K562 (cell line): ENCODE measurements around the gene ZNF503. TPM values are rescaled to one million over a fixed set of nuclear protein-coding genes. Genes with fewer than 3 reads are reported as not detected.

ENCODE experiments used
- ATAC-seq: fragments of 200-7000 bp; cut with Tn5 transposase; 3 replicates; pipeline ENCODE4 v1.9.1; 2020; ENCODE audit warnings: moderate library complexity
- BruUV-seq: library from RNA; stranded (reverse); fragments of 400-500 nt; replicated peaks from 2 replicates; lab custom pipeline; 2021; lab: Mats Ljungman, UMichigan
- CTCF ChIA-PET: fragments of 300-600 bp; formaldehyde crosslinking; extraction: SDS; loops from one replicate; lab custom pipeline; 2021; ENCODE audit warnings: low intra/inter-chr PET ratio; lab: Yijun Ruan, JAX
- POLR2A ChIA-PET: fragments of 300-600, 350-650 bp; sonication (Branson Sonifier 250); formaldehyde crosslinking; extraction: SDS; loops from one replicate; lab custom pipeline; 2021; ENCODE audit warnings: antibody characterized with exemption, inconsistent platforms; lab: Yijun Ruan, JAX
- DNase-seq, 4 experiments: peaks; one replicate each; pipeline versions ENCODE4 v3.0.0 to v3.0.0-alpha.2; 2011 to 2018; ENCODE audit warnings: low spot score in 3 of 4, mixed read lengths in 3 of 4; ENCODE audit errors: extremely low read depth in 1 of 4
- FAIRE-seq: peaks from 2 replicates; lab custom pipeline; 2011; peaks lifted over from hg19 to GRCh38; lab: Jason Lieb, UNC
- H2AFZ ChIP-seq: 2 replicates; pipeline ENCODE4 v1.6.0; 2011; ENCODE audit warnings: low read depth, low read length, control low read depth, inconsistent platforms
- H3K27ac ChIP-seq: fragments of 200-600 bp; 3 replicates; pipeline ENCODE4 v1.8.0; 2011; ENCODE audit warnings: low read depth, mild to moderate bottlenecking, control low read depth, inconsistent platforms, low read length, moderate library complexity, mixed read lengths; ENCODE audit errors: extremely low read depth
- H3K27me3 ChIP-seq, 2 experiments: fragments of 300-600 bp in 1 of 2; 2 replicates in 1 of 2; 3 replicates in 1 of 2; pipeline versions ENCODE4 v1.6.0 to v1.8.0; 2011; ENCODE audit warnings: inconsistent platforms in 2 of 2, low read length in 2 of 2, mild to moderate bottlenecking in 1 of 2, mixed read lengths in 1 of 2, moderate library complexity in 1 of 2; ENCODE audit not compliant: control insufficient read depth in 2 of 2, insufficient read depth in 2 of 2
- H3K36me3 ChIP-seq: fragments of 300-600 bp; 3 replicates; pipeline ENCODE4 v1.8.0; 2011; ENCODE audit warnings: mild to moderate bottlenecking, low read length, inconsistent platforms; ENCODE audit not compliant: control insufficient read depth, insufficient read depth
- H3K4me1 ChIP-seq, 2 experiments: fragments of 200-600 bp in 1 of 2; replicated peaks in 1 of 2; 2 replicates in 1 of 2; 3 replicates in 1 of 2; pipeline versions ENCODE4 v1.5.1 to v1.8.0; 2011; ENCODE audit warnings: inconsistent platforms in 2 of 2, low read length in 2 of 2, mild to moderate bottlenecking in 1 of 2, mixed read lengths in 1 of 2, moderate library complexity in 1 of 2; ENCODE audit not compliant: control insufficient read depth in 2 of 2, insufficient read depth in 2 of 2
- H3K4me2 ChIP-seq: 2 replicates; pipeline ENCODE4 v1.6.1; 2011; ENCODE audit warnings: low read length, control low read depth, inconsistent platforms, mixed read lengths; ENCODE audit not compliant: insufficient read depth
- H3K4me3 ChIP-seq: fragments of 200-600 bp; sonication (generic), shearing (Covaris generic); 2 replicates; pipeline ENCODE4 v1.5.1; 2016; ENCODE audit warnings: control low read depth, inconsistent platforms
- H3K79me2 ChIP-seq: fragments of 200-600 bp; 3 replicates; pipeline ENCODE4 v1.8.0; 2011; ENCODE audit warnings: low read length, inconsistent platforms; ENCODE audit not compliant: control insufficient read depth, insufficient read depth
- H3K9ac ChIP-seq, 2 experiments: 2 replicates each; pipeline versions ENCODE4 v1.6.0 to v1.6.1; 2011; ENCODE audit warnings: low read depth in 2 of 2, low read length in 2 of 2, control low read depth in 1 of 2, inconsistent platforms in 1 of 2, mild to moderate bottlenecking in 1 of 2, mixed read lengths in 1 of 2; ENCODE audit not compliant: insufficient read depth in 1 of 2
- H3K9me1 ChIP-seq: one replicate; pipeline ENCODE4 v1.6.0; 2011; ENCODE audit warnings: inconsistent platforms, mild to moderate bottlenecking, low read length, moderate library complexity; ENCODE audit not compliant: control insufficient read depth, insufficient read depth
- H3K9me3 ChIP-seq: replicated peaks from 2 replicates; pipeline ENCODE4 v1.5.1; 2011; ENCODE audit warnings: low read depth, low read length, inconsistent platforms; ENCODE audit not compliant: control insufficient read depth, insufficient read depth
- H4K20me1 ChIP-seq: replicated peaks from 2 replicates; pipeline ENCODE4 v1.6.1; 2011; ENCODE audit warnings: low read length, inconsistent platforms, mixed read lengths; ENCODE audit not compliant: control insufficient read depth, insufficient read depth
- HMG20A ChIP-seq: fragments of 450-650 bp; formaldehyde crosslinking; conservative IDR thresholded peaks from 2 replicates; pipeline ENCODE4 v1.4.0; 2020; ENCODE audit warnings: mild to moderate bottlenecking, mixed read lengths
- KLF13 ChIP-seq: fragments of 450-650 bp; IDR thresholded peaks from 2 replicates; pipeline ENCODE4 v1.6.1; 2016; ENCODE audit warnings: missing genetic modification characterization, low read depth, mild to moderate bottlenecking, missing compliant biosample characterization, moderate library complexity, borderline replicate concordance
- NCOA6 ChIP-seq: fragments of 450-650 bp; IDR thresholded peaks from 2 replicates; pipeline ENCODE4 v1.6.1; 2017; ENCODE audit warnings: mild to moderate bottlenecking
- RUNX1 ChIP-seq: sonication (generic); IDR thresholded peaks from 2 replicates; pipeline ENCODE4 v1.6.1; 2016; ENCODE audit warnings: antibody characterized with exemption, low read depth
- SNRNP70 ChIP-seq: fragments of 200-400 bp; formaldehyde crosslinking; optimal IDR thresholded peaks from 2 replicates; pipeline ENCODE3; 2017; ENCODE audit warnings: low read depth, low read length
- THRAP3 ChIP-seq: fragments of 450-650 bp; IDR thresholded peaks from 2 replicates; pipeline ENCODE4 v1.6.1; 2016; ENCODE audit warnings: mild to moderate bottlenecking, inconsistent platforms, borderline replicate concordance
- XRCC3 ChIP-seq: fragments of 450-650 bp; IDR thresholded peaks from 2 replicates; pipeline ENCODE4 v1.6.1; 2017; ENCODE audit warnings: mild to moderate bottlenecking, moderate library complexity
- ZNF224 ChIP-seq: sonication (generic); formaldehyde crosslinking; IDR thresholded peaks from 2 replicates; pipeline ENCODE4 v1.8.0; 2022; ENCODE audit warnings: mild to moderate bottlenecking, missing genetic modification reagents
- WGBS: fragments of 100-300 bp; shearing (Covaris generic); methylation state at CpG from one replicate; pipeline ENCODE4 v1.1.6; 2016; ENCODE audit warnings: low coverage, mixed read lengths; ENCODE audit not compliant: insufficient coverage; ENCODE audit errors: missing lambda C conversion rate; 5-methylcytosine and 5-hydroxymethylcytosine counted together
- in situ Hi-C: fragments of 300-500 bp; cut with MboI; formaldehyde crosslinking; loops from 4 replicates; pipeline ENCODE4 v1.15.0; 2018; ENCODE audit warnings: inconsistent platforms, mixed read lengths
- intact Hi-C: fragments of 100-400 bp; cut with micrococcal nuclease; formaldehyde crosslinking; loops from 2 replicates; pipeline ENCODE4 v1.14.2; 2022
- polyA plus RNA-seq, 8 experiments: library from polyadenylated mRNA; depleted of rRNA in 4 of 8; stranded (reverse) in 5 of 8; unstranded in 3 of 8; fragments of >200 nt; fragmentation: Nextera tagmentation in 2 of 8; fragmentation: Illumina TruSeq in 1 of 8; extraction: Ambion mirVana in 2 of 8; extraction: Trizol in 1 of 8; gene quantifications; 2 replicates each; pipeline versions ENCODE4 v1.2.1 to v1.2.3, GENCODE V29; 2011 to 2014; ENCODE audit warnings: inconsistent platforms in 1 of 8, missing spikeins in 1 of 8
- total RNA-seq, 7 experiments: library from RNA; depleted of rRNA in 6 of 7; stranded (reverse); fragments of >200 nt in 6 of 7; fragmentation: Illumina TruSeq in 2 of 7; extraction: Trizol in 2 of 7; gene quantifications; 2 replicates each; pipeline versions ENCODE4 v1.2.1 to v1.2.3, GENCODE V29; 2011 to 2021; ENCODE audit warnings: low replicate concordance in 1 of 7
- TF ChIP-seq, protein P1 (sequence below): sonication (generic); formaldehyde crosslinking; IDR thresholded peaks from 2 replicates; pipeline ENCODE4 v1.8.1; 2022; ENCODE audit warnings: missing genetic modification reagents
- TF ChIP-seq, protein P2 (sequence below): fragments of 250-450 bp; sonication (Bioruptor Pico); IDR thresholded peaks from 2 replicates; pipeline ENCODE4 v1.4.0; 2020; ENCODE audit warnings: borderline replicate concordance
- TF ChIP-seq, protein P3 (sequence below): fragments of 250-450 bp; sonication (Bioruptor Pico); IDR thresholded peaks from 2 replicates; pipeline ENCODE4 v1.9.0; 2021; ENCODE audit warnings: mild to moderate bottlenecking
- TF ChIP-seq, protein P4 (sequence below): fragments of 250-450 bp; sonication (Bioruptor Pico); IDR thresholded peaks from 2 replicates; pipeline ENCODE4 v1.4.0; 2020

Gene ZNF503
- total and polyA plus RNA-seq, 9 of the 15 experiments (the other 6 are each of a cell fraction or from before 2014, with no cell fraction given): not detected

DNA sequence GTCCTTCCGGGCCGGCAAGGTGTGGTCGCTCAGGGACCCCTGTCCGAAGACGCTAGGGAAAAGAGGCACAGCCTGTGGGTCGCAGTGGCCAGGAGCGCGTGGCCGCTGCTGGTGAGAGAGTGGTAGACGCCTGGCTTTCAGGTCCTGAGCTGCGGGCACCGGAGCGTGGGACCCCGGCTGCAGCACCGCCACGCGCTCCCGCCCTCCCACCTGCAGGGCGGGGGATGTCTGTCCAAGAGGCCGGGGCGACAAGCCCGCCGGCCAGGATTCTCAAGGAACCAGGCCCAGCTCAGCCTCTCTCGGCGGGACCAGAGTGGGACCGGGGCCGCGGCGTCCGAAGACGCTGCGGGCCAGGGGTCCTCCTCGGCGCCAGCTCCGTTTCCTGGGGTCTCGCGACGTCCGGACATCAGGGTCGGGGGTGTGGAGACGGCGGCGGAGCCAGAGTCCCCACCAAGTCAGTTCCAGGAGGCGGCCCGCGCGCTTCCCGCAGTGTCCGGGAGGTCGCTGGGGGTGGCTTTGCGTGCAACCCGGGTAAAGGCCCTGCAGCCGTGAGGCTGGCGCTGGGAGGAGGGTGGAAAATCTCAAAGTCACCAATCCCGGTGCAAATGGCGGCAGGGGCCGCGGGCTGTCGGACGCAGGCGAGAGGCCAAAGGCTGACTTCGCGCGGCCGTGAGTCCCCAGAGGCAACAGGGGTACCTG lies 5.5 kb downstream of the ZNF503 start:
- Histone ChIP-seq H3K36me3 (no peaks in the 10 kb centered on the region), H3K4me3 (no peak overlapping the region), H3K9me1 (no peaks in the 10 kb centered on the region), H3K4me2 (no peak overlapping the region), H4K20me1 (no peaks in the 10 kb centered on the region; the same call in 1 of the 2 replicates), H3K9me3 (no peaks in the 10 kb centered on the region), H2AFZ (no peak overlapping the region), H3K9ac (no peak overlapping the region), H3K27me3 (peaks cover 15 to 56% of the 10 kb centered on the region in 2 experiments), H3K4me1 (peaks cover 0 to 41% of the 10 kb centered on the region in 2 experiments; a peak in 3 of 5 replicates), H3K79me2 (no peaks in the 10 kb centered on the region), H3K27ac (no peak overlapping the region)
- no TSS peak for BruUV-seq
- WGBS: 33% methylated on average over 65 of the region's 65 CpGs
- ATAC-seq (no peak), FAIRE-seq (no peak), DNase-seq (no peak)
- ChIA-PET POLR2A (interaction anchor here (0.6 to 1.2 kb wide), 3 partner anchors 11 to 492 kb away, joined by 3 to 4 read pairs (median 3); no protein-coding TSS in a partner anchor), CTCF (no interaction called here)
- in situ Hi-C loops: no loop called here
- intact Hi-C loops: loop anchor here (10.0 kb wide), 1 partner anchor 1149 kb away; no protein-coding TSS in a partner anchor
- TF ChIP-seq, protein P1, sequence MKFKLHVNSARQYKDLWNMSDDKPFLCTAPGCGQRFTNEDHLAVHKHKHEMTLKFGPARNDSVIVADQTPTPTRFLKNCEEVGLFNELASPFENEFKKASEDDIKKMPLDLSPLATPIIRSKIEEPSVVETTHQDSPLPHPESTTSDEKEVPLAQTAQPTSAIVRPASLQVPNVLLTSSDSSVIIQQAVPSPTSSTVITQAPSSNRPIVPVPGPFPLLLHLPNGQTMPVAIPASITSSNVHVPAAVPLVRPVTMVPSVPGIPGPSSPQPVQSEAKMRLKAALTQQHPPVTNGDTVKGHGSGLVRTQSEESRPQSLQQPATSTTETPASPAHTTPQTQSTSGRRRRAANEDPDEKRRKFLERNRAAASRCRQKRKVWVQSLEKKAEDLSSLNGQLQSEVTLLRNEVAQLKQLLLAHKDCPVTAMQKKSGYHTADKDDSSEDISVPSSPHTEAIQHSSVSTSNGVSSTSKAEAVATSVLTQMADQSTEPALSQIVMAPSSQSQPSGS: no peak
- TF ChIP-seq, protein P2, sequence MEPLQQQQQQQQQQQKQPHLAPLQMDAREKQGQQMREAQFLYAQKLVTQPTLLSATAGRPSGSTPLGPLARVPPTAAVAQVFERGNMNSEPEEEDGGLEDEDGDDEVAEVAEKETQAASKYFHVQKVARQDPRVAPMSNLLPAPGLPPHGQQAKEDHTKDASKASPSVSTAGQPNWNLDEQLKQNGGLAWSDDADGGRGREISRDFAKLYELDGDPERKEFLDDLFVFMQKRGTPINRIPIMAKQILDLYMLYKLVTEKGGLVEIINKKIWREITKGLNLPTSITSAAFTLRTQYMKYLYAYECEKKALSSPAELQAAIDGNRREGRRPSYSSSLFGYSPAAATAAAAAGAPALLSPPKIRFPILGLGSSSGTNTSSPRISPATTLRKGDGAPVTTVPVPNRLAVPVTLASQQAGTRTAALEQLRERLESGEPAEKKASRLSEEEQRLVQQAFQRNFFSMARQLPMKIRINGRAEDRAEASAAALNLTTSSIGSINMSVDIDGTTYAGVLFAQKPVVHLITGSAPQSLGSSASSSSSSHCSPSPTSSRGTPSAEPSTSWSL (CRISPR knock-in tag): no peak
- TF ChIP-seq NCOA6 (no peak), RUNX1 (no peak), XRCC3 (no peak), ZNF224 (CRISPR knock-in tag) (no peak), THRAP3 (no peak), HMG20A (CRISPR knock-in tag) (no peak), SNRNP70 (no peak), KLF13 (tag) (no peak)
- TF ChIP-seq, protein P3, sequence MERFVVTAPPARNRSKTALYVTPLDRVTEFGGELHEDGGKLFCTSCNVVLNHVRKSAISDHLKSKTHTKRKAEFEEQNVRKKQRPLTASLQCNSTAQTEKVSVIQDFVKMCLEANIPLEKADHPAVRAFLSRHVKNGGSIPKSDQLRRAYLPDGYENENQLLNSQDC (CRISPR knock-in tag): no peak
- TF ChIP-seq, protein P4, sequence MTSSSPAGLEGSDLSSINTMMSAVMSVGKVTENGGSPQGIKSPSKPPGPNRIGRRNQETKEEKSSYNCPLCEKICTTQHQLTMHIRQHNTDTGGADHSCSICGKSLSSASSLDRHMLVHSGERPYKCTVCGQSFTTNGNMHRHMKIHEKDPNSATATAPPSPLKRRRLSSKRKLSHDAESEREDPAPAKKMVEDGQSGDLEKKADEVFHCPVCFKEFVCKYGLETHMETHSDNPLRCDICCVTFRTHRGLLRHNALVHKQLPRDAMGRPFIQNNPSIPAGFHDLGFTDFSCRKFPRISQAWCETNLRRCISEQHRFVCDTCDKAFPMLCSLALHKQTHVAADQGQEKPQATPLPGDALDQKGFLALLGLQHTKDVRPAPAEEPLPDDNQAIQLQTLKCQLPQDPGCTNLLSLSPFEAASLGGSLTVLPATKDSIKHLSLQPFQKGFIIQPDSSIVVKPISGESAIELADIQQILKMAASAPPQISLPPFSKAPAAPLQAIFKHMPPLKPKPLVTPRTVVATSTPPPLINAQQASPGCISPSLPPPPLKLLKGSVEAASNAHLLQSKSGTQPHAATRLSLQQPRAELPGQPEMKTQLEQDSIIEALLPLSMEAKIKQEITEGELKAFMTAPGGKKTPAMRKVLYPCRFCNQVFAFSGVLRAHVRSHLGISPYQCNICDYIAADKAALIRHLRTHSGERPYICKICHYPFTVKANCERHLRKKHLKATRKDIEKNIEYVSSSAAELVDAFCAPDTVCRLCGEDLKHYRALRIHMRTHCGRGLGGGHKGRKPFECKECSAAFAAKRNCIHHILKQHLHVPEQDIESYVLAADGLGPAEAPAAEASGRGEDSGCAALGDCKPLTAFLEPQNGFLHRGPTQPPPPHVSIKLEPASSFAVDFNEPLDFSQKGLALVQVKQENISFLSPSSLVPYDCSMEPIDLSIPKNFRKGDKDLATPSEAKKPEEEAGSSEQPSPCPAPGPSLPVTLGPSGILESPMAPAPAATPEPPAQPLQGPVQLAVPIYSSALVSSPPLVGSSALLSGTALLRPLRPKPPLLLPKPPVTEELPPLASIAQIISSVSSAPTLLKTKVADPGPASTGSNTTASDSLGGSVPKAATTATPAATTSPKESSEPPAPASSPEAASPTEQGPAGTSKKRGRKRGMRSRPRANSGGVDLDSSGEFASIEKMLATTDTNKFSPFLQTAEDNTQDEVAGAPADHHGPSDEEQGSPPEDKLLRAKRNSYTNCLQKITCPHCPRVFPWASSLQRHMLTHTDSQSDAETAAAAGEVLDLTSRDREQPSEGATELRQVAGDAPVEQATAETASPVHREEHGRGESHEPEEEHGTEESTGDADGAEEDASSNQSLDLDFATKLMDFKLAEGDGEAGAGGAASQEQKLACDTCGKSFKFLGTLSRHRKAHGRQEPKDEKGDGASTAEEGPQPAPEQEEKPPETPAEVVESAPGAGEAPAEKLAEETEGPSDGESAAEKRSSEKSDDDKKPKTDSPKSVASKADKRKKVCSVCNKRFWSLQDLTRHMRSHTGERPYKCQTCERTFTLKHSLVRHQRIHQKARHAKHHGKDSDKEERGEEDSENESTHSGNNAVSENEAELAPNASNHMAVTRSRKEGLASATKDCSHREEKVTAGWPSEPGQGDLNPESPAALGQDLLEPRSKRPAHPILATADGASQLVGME (CRISPR knock-in tag): no peak
